Dedifferentiated amniotic fluid mesenchymal stem cell (primary cell): ENCODE results near the gene RNF2.
A peak's percentile ranks its signal among the peaks of the same experiment; 100 is the strongest.

Experiments used
- DNase-seq: peaks from one replicate; pipeline ENCODE4 v3.0.0-alpha.2; 2016; ENCODE audit errors: extremely low spot score

The RNF2 gene

GRCh38 chr1:185096531-185096930 is 51.2 kb downstream of the RNF2 start:
- DNase-seq = no peak

DNA sequence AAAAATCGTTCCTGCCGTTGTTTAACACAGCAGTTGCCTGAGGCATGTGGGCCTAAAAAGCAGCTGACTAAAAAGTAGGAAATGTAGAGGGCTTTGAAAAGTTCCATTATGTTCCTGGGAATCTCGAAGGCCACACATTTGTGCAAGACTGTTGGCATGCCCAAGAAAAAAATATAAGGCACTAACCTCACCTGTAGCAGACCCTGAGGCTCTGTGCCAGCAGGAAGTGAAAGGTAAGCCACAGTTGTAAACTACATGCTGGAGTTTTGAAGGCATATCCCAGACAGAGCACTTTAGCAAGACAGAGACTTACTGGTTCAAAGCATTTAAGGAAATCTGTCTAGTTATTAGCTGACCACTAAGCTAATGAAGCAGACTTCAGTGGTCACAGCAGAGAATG is 58.7 kb downstream of the RNF2 start:
- no peak for DNase-seq

- no peak for DNase-seq
Measured at GRCh38 chr1:185105121-185105520, 59.8 kb downstream of the RNF2 start.

DNA sequence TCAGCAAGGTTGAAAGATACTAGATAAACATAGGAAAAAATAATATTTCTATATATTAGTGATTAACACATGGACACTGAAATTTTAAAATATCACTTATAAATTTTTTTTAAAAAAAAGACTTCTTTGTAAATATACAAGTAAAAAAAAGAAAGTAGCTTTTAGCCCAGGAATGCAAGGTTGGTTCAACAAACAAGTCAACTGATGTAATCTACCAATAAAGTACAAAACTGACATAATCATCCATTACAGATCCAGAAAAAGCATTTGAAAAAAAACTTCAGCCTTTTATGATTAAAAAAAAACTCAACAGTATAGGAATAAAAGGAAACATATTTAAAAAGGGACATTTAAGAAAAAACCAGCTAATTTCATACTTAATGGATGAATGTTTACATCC is 63.0 kb downstream of the RNF2 start:
- no peak for DNase-seq

DNA sequence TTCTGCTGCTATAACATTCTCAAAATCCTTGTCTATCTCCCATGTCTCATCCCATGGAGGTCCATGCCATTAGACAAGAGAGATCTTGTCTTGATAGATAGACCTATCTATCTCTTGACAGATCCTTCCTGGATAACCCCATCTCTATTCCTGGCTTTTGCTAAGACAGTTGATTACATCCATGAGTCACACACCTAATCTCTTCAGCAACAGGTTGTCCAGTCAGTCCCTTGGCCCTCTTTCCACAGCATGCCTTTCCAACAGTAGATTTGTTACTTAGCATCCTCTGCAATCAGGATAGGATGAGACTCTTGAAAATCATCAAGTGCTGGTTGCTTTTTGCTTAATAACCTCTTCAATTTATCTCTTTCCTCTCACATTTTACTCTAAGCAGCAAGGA is 64.8 kb downstream of the RNF2 start:
- no peak for DNase-seq

DNA sequence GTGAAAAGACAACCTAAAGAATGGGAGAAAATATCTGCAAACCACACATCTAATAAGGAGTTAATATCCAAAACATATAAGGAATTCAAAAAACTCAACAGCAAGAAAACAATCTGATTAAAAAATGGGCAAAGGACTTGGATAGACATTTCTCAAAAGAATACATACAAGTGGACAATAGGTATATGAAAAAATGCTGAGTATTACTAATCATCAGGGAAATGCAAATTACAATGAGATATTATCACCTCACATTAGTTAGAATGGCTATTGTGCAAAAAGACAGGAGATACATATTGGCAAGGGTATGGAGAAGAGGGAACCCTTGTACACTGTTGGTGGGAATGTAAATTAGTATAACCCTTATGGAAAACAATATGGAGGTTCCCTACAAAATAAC is 66.5 kb downstream of the RNF2 start:
- DNase-seq = no peak

DNA sequence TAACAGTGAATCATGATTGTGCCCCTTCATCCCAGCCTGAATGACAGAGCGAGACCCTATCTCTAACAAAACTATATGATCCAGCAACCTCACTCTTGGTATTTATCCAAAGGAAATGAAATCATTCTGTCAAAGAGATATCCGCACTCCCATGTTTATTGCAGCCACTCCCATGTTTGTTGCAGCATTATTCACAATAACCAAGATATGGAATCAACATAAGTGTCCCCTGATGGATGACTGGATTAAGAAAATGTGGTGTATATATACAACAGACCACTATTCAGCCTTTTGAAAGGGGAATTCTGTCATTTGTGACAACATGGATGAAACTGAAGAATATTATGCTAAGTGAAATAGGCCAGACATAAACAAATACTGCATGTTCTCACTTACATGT is 67.0 kb downstream of the RNF2 start:
- no peak for DNase-seq

- DNase-seq = no peak
Measured at GRCh38 chr1:185129708-185130107, 84.3 kb downstream of the RNF2 start.

DNA sequence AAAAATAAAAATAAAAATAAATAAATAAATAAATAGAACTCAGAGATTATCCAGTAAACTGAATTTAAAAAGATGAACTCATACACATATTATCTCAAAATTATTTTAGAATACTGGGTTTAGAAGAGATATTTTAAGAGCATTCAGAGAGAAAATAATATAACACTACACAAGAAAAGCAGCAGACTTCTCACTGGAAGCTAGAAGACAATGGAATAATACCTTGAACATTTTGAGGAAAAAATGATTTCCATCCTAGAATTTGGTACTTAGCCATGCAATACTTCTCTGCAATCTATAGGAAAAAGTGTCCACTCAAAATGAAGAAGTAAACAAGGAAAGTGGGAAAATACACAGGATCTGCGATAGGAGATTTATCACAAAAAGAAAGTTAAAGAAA is 87.2 kb downstream of the RNF2 start:
- DNase-seq = no peak

- DNase-seq = no peak
Measured at GRCh38 chr1:185137896-185138545, 92.7 kb downstream of the RNF2 start.

GRCh38 chr1:185139246-185139645 is 93.9 kb downstream of the RNF2 start:
- no peak for DNase-seq

GRCh38 chr1:185144233-185144632 is 98.9 kb downstream of the RNF2 start:
- DNase-seq = peak; percentile 29

DNA sequence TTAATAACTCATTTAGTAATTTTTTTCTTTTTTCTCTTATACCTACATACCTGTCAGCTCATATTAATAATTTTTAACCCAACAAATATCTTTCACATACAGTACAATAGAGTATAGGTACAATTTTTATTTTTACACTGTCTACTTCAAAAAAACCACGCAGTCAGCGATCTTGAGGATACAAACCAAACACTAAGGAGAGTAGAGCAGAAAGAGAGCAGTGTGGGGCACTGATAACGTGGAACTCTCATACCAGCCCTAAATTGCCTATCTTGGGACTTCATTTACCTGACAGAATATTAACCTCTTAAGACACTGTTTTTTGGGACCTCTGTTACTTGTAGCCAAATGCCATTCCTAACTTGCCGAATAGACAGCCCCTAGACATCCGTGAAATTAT is 105.9 kb downstream of the RNF2 start:
- no peak for DNase-seq
